ENCODE data around the gene BNIP2. TPM values are rescaled to one million over a fixed set of nuclear protein-coding genes. Genes with fewer than 3 reads are reported as not detected.

BNIP2 gene
- 88.3 and 123 TPM in 2 replicates for total RNA-seq

- FAIRE-seq (no peak), DNase-seq (ENCODE audit: low read depth) (peak; percentile 88)
- peak; percentile 39 for TF ChIP-seq CTCF (IDR thresholded peaks at IDR 0.05; ENCODE audit: insufficient read depth, low read length, severe bottlenecking)
- Histone ChIP-seq H3K27me3 (ENCODE audit: control insufficient read depth, insufficient read depth, low read length) (no peaks in the 10 kb centered on the region), H3K4me3 (ENCODE audit: low read depth, low read length) (peak within 1 kb of the TSS; percentile 100), H3K36me3 (ENCODE audit: control insufficient read depth, insufficient read depth, low read length) (no peaks in the 10 kb centered on the region)
These were observed at the start of gene BNIP2 for GRCh38 chr15:59688782-59689625. TSS of gene BNIP2 (minus strand) at chr15:59689320. CDS start at chr15:59682457, 6,863 bp downstream.

- Histone ChIP-seq H3K4me3 (ENCODE audit: low read depth, low read length) (no peak overlapping the region), H3K36me3 (ENCODE audit: control insufficient read depth, insufficient read depth, low read length) (no peaks in the 10 kb centered on the region), H3K27me3 (ENCODE audit: control insufficient read depth, insufficient read depth, low read length) (peaks cover 2% of the 10 kb centered on the region)
- no peak for TF ChIP-seq CTCF (IDR thresholded peaks at IDR 0.05; ENCODE audit: insufficient read depth, low read length, severe bottlenecking)
- FAIRE-seq (no peak), DNase-seq (ENCODE audit: low read depth) (no peak)
These were observed 49.6 kb upstream of the BNIP2 start for GRCh38 chr15:59738676-59739075.

- Histone ChIP-seq H3K27me3 (ENCODE audit: control insufficient read depth, insufficient read depth, low read length) (no peaks in the 10 kb centered on the region), H3K4me3 (ENCODE audit: low read depth, low read length) (no peak overlapping the region), H3K36me3 (ENCODE audit: control insufficient read depth, insufficient read depth, low read length) (no peaks in the 10 kb centered on the region)
- DNase-seq (ENCODE audit: low read depth) (no peak), FAIRE-seq (no peak)
- no peak for TF ChIP-seq CTCF (IDR thresholded peaks at IDR 0.05; ENCODE audit: insufficient read depth, low read length, severe bottlenecking)
These were observed 47.1 kb upstream of the BNIP2 start for GRCh38 chr15:59736181-59736580.

GRCh38 chr15:59725151-59725486, 36.0 kb upstream of the BNIP2 start:
- no peak for TF ChIP-seq CTCF (IDR thresholded peaks at IDR 0.05; ENCODE audit: insufficient read depth, low read length, severe bottlenecking)
- DNase-seq (ENCODE audit: low read depth) (no peak), FAIRE-seq (no peak)
- Histone ChIP-seq H3K27me3 (ENCODE audit: control insufficient read depth, insufficient read depth, low read length) (no peaks in the 10 kb centered on the region), H3K4me3 (ENCODE audit: low read depth, low read length) (no peak overlapping the region), H3K36me3 (ENCODE audit: control insufficient read depth, insufficient read depth, low read length) (no peaks in the 10 kb centered on the region)

GRCh38 chr15:59723687-59724346, 34.7 kb upstream of the BNIP2 start:
- Histone ChIP-seq H3K27me3 (ENCODE audit: control insufficient read depth, insufficient read depth, low read length) (no peaks in the 10 kb centered on the region), H3K36me3 (ENCODE audit: control insufficient read depth, insufficient read depth, low read length) (no peaks in the 10 kb centered on the region), H3K4me3 (ENCODE audit: low read depth, low read length) (no peak overlapping the region)
- FAIRE-seq, result no peak
- DNase-seq (ENCODE audit: low read depth), result peak; percentile 28
- TF ChIP-seq CTCF (IDR thresholded peaks at IDR 0.05; ENCODE audit: insufficient read depth, low read length, severe bottlenecking), result no peak
